Measurements from ENCODE around the gene SYPL2. TPM values are rescaled to one million over a fixed set of nuclear protein-coding genes. Genes with fewer than 3 reads are reported as not detected.

Gene SYPL2
- total RNA-seq, 1 experiment from 2014 or later, result 1.3 TPM

DNA sequence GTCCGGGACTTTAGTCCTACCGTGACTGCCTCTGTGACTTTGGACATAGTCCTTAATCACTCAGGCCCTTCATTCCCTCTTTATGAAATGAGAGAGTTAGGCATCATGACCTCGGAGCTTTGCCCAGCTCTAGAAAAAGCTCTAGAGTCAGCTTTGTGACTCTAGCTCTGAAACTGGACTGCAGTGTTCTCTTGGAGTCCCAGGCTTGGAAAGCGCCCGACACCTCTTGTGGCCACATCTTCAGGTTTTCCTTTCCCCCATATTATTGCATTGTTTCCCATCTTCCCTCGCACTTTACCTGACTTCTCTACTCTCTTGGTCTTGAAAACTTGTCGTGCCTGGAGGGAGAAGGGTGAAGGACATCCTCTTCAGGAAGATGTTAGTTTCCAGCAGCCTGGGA is 55.7 kb downstream of the SYPL2 start:
- RAD21 ChIA-PET (ENCODE audit: low non-redundant PET in 1 of 2, low total read pairs in 2 of 2, uncharacterized antibody in 2 of 2, unreplicated experiment in 2 of 2), result no interaction called here

More for the DNA sequence above, 55.7 kb downstream of the SYPL2 start:
- Histone ChIP-seq H3K4me2 (ENCODE audit: low read length) (no peak overlapping the region), H2AFZ (ENCODE audit: low read depth, low read length, poor library complexity, severe bottlenecking) (no peak overlapping the region), H3K36me3 (ENCODE audit: control insufficient read depth in 1 of 2, insufficient read depth in 2 of 2, low read length in 2 of 2) (no peaks in the 10 kb centered on the region), H3K79me2 (ENCODE audit: insufficient read depth, low read length) (no peaks in the 10 kb centered on the region), H3K9me2 (ENCODE audit: insufficient read depth) (no peaks in the 10 kb centered on the region), H3K9ac (ENCODE audit: low read length) (no peak overlapping the region), H3K27me3 (ENCODE audit: insufficient read depth, low read length) (no peaks in the 10 kb centered on the region; the same call in 1 of the 2 replicates), H3K4me3 (replicated peaks in 1 of 2; ENCODE audit: low read depth in 1 of 2, low read length in 2 of 2) (no peak overlapping the region), H3K9me3 (ENCODE audit: control insufficient read depth in 1 of 2, insufficient read depth in 1 of 2, low read depth in 1 of 2, low read length in 2 of 2) (no peaks in the 10 kb centered on the region), H4K20me1 (ENCODE audit: insufficient read depth) (no peaks in the 10 kb centered on the region), H3K4me1 (ENCODE audit: control insufficient read depth in 1 of 2, insufficient read depth in 2 of 2, low read length in 2 of 2) (no peaks in the 10 kb centered on the region), H3K27ac (ENCODE audit: low read depth, low read length) (no peak overlapping the region)
- intact Hi-C loops (cut with micrococcal nuclease), result no loop called here
- POLR2A ChIA-PET, result no interaction called here
- TF ChIP-seq SRF (IDR thresholded peaks at IDR 0.05; ENCODE audit: low read depth) (no peak), RAD21 (IDR thresholded peaks at IDR 0.05; ENCODE audit: low read depth) (no peak), TCF7L2 (IDR thresholded peaks at IDR 0.05; ENCODE audit: borderline replicate concordance, extremely low read depth, insufficient read depth, insufficient read length) (no peak), JUND (IDR thresholded peaks at IDR 0.05) (no peak), FOSL1 (IDR thresholded peaks at IDR 0.05; ENCODE audit: low read depth) (no peak), CBX3 (IDR thresholded peaks at IDR 0.05; ENCODE audit: low read depth) (no peak), SP1 (IDR thresholded peaks at IDR 0.05; ENCODE audit: low read depth) (no peak), EZH2phosphoT487 (IDR thresholded peaks at IDR 0.05; ENCODE audit: borderline replicate concordance) (no peak), SIN3A (IDR thresholded peaks at IDR 0.05; ENCODE audit: low read depth) (no peak), YY1 (IDR thresholded peaks at IDR 0.05; ENCODE audit: extremely low read depth, insufficient replicate concordance, low read depth, low read length) (no peak)
- TF ChIP-seq, protein P1, sequence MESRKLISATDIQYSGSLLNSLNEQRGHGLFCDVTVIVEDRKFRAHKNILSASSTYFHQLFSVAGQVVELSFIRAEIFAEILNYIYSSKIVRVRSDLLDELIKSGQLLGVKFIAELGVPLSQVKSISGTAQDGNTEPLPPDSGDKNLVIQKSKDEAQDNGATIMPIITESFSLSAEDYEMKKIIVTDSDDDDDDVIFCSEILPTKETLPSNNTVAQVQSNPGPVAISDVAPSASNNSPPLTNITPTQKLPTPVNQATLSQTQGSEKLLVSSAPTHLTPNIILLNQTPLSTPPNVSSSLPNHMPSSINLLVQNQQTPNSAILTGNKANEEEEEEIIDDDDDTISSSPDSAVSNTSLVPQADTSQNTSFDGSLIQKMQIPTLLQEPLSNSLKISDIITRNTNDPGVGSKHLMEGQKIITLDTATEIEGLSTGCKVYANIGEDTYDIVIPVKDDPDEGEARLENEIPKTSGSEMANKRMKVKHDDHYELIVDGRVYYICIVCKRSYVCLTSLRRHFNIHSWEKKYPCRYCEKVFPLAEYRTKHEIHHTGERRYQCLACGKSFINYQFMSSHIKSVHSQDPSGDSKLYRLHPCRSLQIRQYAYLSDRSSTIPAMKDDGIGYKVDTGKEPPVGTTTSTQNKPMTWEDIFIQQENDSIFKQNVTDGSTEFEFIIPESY (IDR thresholded peaks at IDR 0.05; ENCODE audit: extremely low read depth, insufficient replicate concordance, low read length), result no peak
- TF ChIP-seq, protein P2, sequence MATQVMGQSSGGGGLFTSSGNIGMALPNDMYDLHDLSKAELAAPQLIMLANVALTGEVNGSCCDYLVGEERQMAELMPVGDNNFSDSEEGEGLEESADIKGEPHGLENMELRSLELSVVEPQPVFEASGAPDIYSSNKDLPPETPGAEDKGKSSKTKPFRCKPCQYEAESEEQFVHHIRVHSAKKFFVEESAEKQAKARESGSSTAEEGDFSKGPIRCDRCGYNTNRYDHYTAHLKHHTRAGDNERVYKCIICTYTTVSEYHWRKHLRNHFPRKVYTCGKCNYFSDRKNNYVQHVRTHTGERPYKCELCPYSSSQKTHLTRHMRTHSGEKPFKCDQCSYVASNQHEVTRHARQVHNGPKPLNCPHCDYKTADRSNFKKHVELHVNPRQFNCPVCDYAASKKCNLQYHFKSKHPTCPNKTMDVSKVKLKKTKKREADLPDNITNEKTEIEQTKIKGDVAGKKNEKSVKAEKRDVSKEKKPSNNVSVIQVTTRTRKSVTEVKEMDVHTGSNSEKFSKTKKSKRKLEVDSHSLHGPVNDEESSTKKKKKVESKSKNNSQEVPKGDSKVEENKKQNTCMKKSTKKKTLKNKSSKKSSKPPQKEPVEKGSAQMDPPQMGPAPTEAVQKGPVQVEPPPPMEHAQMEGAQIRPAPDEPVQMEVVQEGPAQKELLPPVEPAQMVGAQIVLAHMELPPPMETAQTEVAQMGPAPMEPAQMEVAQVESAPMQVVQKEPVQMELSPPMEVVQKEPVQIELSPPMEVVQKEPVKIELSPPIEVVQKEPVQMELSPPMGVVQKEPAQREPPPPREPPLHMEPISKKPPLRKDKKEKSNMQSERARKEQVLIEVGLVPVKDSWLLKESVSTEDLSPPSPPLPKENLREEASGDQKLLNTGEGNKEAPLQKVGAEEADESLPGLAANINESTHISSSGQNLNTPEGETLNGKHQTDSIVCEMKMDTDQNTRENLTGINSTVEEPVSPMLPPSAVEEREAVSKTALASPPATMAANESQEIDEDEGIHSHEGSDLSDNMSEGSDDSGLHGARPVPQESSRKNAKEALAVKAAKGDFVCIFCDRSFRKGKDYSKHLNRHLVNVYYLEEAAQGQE (IDR thresholded peaks at IDR 0.05; ENCODE audit: low read depth), result no peak
- TF ChIP-seq, protein P3, sequence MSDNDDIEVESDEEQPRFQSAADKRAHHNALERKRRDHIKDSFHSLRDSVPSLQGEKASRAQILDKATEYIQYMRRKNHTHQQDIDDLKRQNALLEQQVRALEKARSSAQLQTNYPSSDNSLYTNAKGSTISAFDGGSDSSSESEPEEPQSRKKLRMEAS (IDR thresholded peaks at IDR 0.05), result no peak
- CTCF ChIA-PET, result no interaction called here
- no TSS peak for BruUV-seq (replicated peaks)
- no peak for DNase-seq (ENCODE audit: low read depth, low spot score)
- no peak for ATAC-seq
